SKM-1 treated with dmso at 0.1 percent for 144 hours (cell line): ENCODE data around the gene DIPK1A.

Experiments used
- DNase-seq: peaks from one replicate; lab custom pipeline; 2025; ENCODE audit not compliant: unreplicated experiment; lab: John Stamatoyannopoulos, UW

DIPK1A gene

GRCh38 chr1:92953491-92953890 is 7.8 kb downstream of the DIPK1A start:
- DNase-seq, result no peak

GRCh38 chr1:92952714-92953113 is 8.5 kb downstream of the DIPK1A start:
- no peak for DNase-seq

- no peak for DNase-seq
Observed at GRCh38 chr1:92951141-92951582, 10.1 kb downstream of the DIPK1A start.

GRCh38 chr1:92949937-92950817 is 11.1 kb downstream of the DIPK1A start:
- no peak for DNase-seq

GRCh38 chr1:92948071-92948470 is 13.2 kb downstream of the DIPK1A start:
- DNase-seq, result no peak

- DNase-seq, result no peak
Observed at GRCh38 chr1:92945748-92946270, 15.5 kb downstream of the DIPK1A start.

- DNase-seq, result no peak
Observed at GRCh38 chr1:92944901-92945747, 16.1 kb downstream of the DIPK1A start.

- DNase-seq, result no peak
Observed at GRCh38 chr1:92943502-92943847, 17.8 kb downstream of the DIPK1A start.

- no peak for DNase-seq
Observed at GRCh38 chr1:92940541-92940940, 20.7 kb downstream of the DIPK1A start.

GRCh38 chr1:92937731-92938130 is 23.5 kb downstream of the DIPK1A start:
- DNase-seq, result no peak

GRCh38 chr1:92936865-92937264 is 24.4 kb downstream of the DIPK1A start:
- no peak for DNase-seq

GRCh38 chr1:92934395-92935378 is 26.6 kb downstream of the DIPK1A start:
- no peak for DNase-seq

GRCh38 chr1:92933459-92933858 is 27.8 kb downstream of the DIPK1A start:
- DNase-seq, result no peak

- DNase-seq, result no peak
Observed at GRCh38 chr1:92931691-92932090, 29.6 kb downstream of the DIPK1A start.

GRCh38 chr1:92929461-92929860 is 31.8 kb downstream of the DIPK1A start:
- DNase-seq, result no peak

- peak; percentile 20 for DNase-seq
Observed at GRCh38 chr1:92927870-92928269, 33.4 kb downstream of the DIPK1A start.

GRCh38 chr1:92926873-92927272 is 34.4 kb downstream of the DIPK1A start:
- DNase-seq, result no peak

- DNase-seq, result no peak
Observed at GRCh38 chr1:92924501-92924900, 36.8 kb downstream of the DIPK1A start.

- DNase-seq, result no peak
Observed at GRCh38 chr1:92923664-92924063, 37.6 kb downstream of the DIPK1A start.

GRCh38 chr1:92922356-92923035 is 38.8 kb downstream of the DIPK1A start:
- DNase-seq, result no peak
